SJSA1 (cell line): Measurements from ENCODE around the gene GPRC5D. TPM values are rescaled to one million over a fixed set of nuclear protein-coding genes. Genes with fewer than 3 reads are reported as not detected.

Experiments used
- DNase-seq, 2 experiments: peaks; one replicate each; pipeline ENCODE4 v3.0.0-alpha.2; 2015 to 2020; ENCODE audit warnings: low spot score in 2 of 2, low read depth in 1 of 2
- H3K27ac ChIP-seq: fragments of 250-450 bp; sonication (Bioruptor Pico); 2 replicates; pipeline ENCODE4 v1.5.1; 2020; ENCODE audit warnings: mild to moderate bottlenecking, moderate library complexity
- H3K27me3 ChIP-seq: fragments of 250-450 bp; sonication (Bioruptor Pico); replicated peaks from 2 replicates; pipeline ENCODE4 v1.5.1; 2020; ENCODE audit warnings: mild to moderate bottlenecking, moderate library complexity
- H3K36me3 ChIP-seq: fragments of 250-450 bp; sonication (Bioruptor Pico); 2 replicates; pipeline ENCODE4 v1.5.1; 2020; ENCODE audit warnings: mild to moderate bottlenecking
- H3K4me1 ChIP-seq: fragments of 250-450 bp; sonication (Bioruptor Pico); replicated peaks from 2 replicates; pipeline ENCODE4 v1.6.1; 2021; ENCODE audit warnings: mild to moderate bottlenecking
- H3K4me3 ChIP-seq: fragments of 250-450 bp; sonication (Bioruptor Pico); 2 replicates; pipeline ENCODE4 v1.5.1; 2020; ENCODE audit warnings: mild to moderate bottlenecking
- H3K9me3 ChIP-seq: fragments of 250-450 bp; sonication (Bioruptor Pico); replicated peaks from 2 replicates; pipeline ENCODE4 v1.5.1; 2020; ENCODE audit warnings: mild to moderate bottlenecking
- total RNA-seq: library from RNA; depleted of rRNA; stranded (reverse); fragments of >200 nt; shearing (Covaris generic); gene quantifications from 2 replicates; pipeline ENCODE4 v1.2.3, GENCODE V29; 2014

Gene GPRC5D
- total RNA-seq, 1 experiment from 2014 or later = not detected

GRCh38 chr12:12903642-12904609 is 48.0 kb downstream of the GPRC5D start:
- no peak for DNase-seq
- no peaks in the 10 kb centered on the region for H3K36me3 ChIP-seq

GRCh38 chr12:12902036-12902435 is 49.9 kb downstream of the GPRC5D start:
- no peak overlapping the region for H3K4me3 ChIP-seq
- peaks cover 41% of the 10 kb centered on the region for H3K4me1 ChIP-seq
- H3K36me3 ChIP-seq = no peaks in the 10 kb centered on the region
- H3K27me3 ChIP-seq = no peaks in the 10 kb centered on the region
- peak overlapping the region; percentile 56 for H3K27ac ChIP-seq
- no peaks in the 10 kb centered on the region for H3K9me3 ChIP-seq
- peak in 1 of 2 experiments; percentile 22 for DNase-seq

More at GRCh38 chr12:12903642-12904609, 48.0 kb downstream of the GPRC5D start:
- Histone ChIP-seq H3K27me3 (no peaks in the 10 kb centered on the region), H3K4me3 (no peak overlapping the region), H3K4me1 (peaks cover 37% of the 10 kb centered on the region), H3K9me3 (no peaks in the 10 kb centered on the region), H3K27ac (no peak overlapping the region)

- no peaks in the 10 kb centered on the region for H3K36me3 ChIP-seq
- peak; percentile 52 to 55 for DNase-seq
- no peak overlapping the region for H3K4me3 ChIP-seq
Measured at GRCh38 chr12:12901158-12901791, 50.7 kb downstream of the GPRC5D start.

GRCh38 chr12:12900786-12901157 is 51.2 kb downstream of the GPRC5D start:
- H3K4me3 ChIP-seq = no peak overlapping the region
- no peaks in the 10 kb centered on the region for H3K36me3 ChIP-seq
- peaks cover 50% of the 10 kb centered on the region for H3K4me1 ChIP-seq
- no peaks in the 10 kb centered on the region for H3K9me3 ChIP-seq
- no peaks in the 10 kb centered on the region for H3K27me3 ChIP-seq
- peak overlapping the region; percentile 48; the same call in 1 of the 2 replicates for H3K27ac ChIP-seq
- peak in 1 of 2 experiments; percentile 54 for DNase-seq

More at GRCh38 chr12:12901158-12901791, 50.7 kb downstream of the GPRC5D start:
- Histone ChIP-seq H3K27ac (no peak overlapping the region), H3K4me1 (peaks cover 46% of the 10 kb centered on the region), H3K9me3 (no peaks in the 10 kb centered on the region), H3K27me3 (no peaks in the 10 kb centered on the region)

- Histone ChIP-seq H3K27me3 (no peaks in the 10 kb centered on the region), H3K4me3 (no peak overlapping the region), H3K36me3 (no peaks in the 10 kb centered on the region), H3K9me3 (no peaks in the 10 kb centered on the region), H3K4me1 (peaks cover 50% of the 10 kb centered on the region), H3K27ac (peak overlapping the region; percentile 48)
- DNase-seq = peak; percentile 75 to 78
Measured at GRCh38 chr12:12899530-12900380, 52.2 kb downstream of the GPRC5D start.

GRCh38 chr12:12898911-12899511 is 53.0 kb downstream of the GPRC5D start:
- Histone ChIP-seq H3K27ac (peak overlapping the region; percentile 48), H3K27me3 (no peaks in the 10 kb centered on the region), H3K36me3 (no peaks in the 10 kb centered on the region), H3K4me1 (peaks cover 50% of the 10 kb centered on the region), H3K4me3 (no peak overlapping the region), H3K9me3 (no peaks in the 10 kb centered on the region)
- no peak for DNase-seq

- Histone ChIP-seq H3K27ac (no peak overlapping the region), H3K27me3 (no peaks in the 10 kb centered on the region), H3K36me3 (no peaks in the 10 kb centered on the region), H3K4me3 (no peak overlapping the region), H3K4me1 (peaks cover 50% of the 10 kb centered on the region), H3K9me3 (no peaks in the 10 kb centered on the region)
- DNase-seq = no peak
Measured at GRCh38 chr12:12898136-12898717, 53.7 kb downstream of the GPRC5D start.

GRCh38 chr12:12897302-12897701 is 54.7 kb downstream of the GPRC5D start:
- H3K27me3 ChIP-seq = no peaks in the 10 kb centered on the region
- H3K27ac ChIP-seq = no peak overlapping the region
- DNase-seq = no peak
- H3K36me3 ChIP-seq = no peaks in the 10 kb centered on the region
- H3K4me1 ChIP-seq = peaks cover 49% of the 10 kb centered on the region
- no peak overlapping the region for H3K4me3 ChIP-seq
- H3K9me3 ChIP-seq = no peaks in the 10 kb centered on the region

- no peaks in the 10 kb centered on the region for H3K27me3 ChIP-seq
- no peaks in the 10 kb centered on the region for H3K36me3 ChIP-seq
- no peak overlapping the region for H3K4me3 ChIP-seq
- peaks cover 47% of the 10 kb centered on the region for H3K4me1 ChIP-seq
- DNase-seq = peak in 1 of 2 experiments; percentile 31
- H3K9me3 ChIP-seq = no peaks in the 10 kb centered on the region
- peak overlapping the region; percentile 23; the same call in 1 of the 2 replicates for H3K27ac ChIP-seq
Measured at GRCh38 chr12:12896260-12896659, 55.7 kb downstream of the GPRC5D start.

- DNase-seq = no peak
- Histone ChIP-seq H3K27ac (no peak overlapping the region), H3K27me3 (no peaks in the 10 kb centered on the region), H3K4me3 (no peak overlapping the region), H3K9me3 (no peaks in the 10 kb centered on the region), H3K36me3 (no peaks in the 10 kb centered on the region), H3K4me1 (peaks cover 31% of the 10 kb centered on the region)
Measured at GRCh38 chr12:12893438-12893837, 58.5 kb downstream of the GPRC5D start.

GRCh38 chr12:12892681-12893141 is 59.3 kb downstream of the GPRC5D start:
- Histone ChIP-seq H3K4me1 (peaks cover 32% of the 10 kb centered on the region), H3K36me3 (no peaks in the 10 kb centered on the region), H3K9me3 (no peaks in the 10 kb centered on the region), H3K27me3 (no peaks in the 10 kb centered on the region), H3K27ac (no peak overlapping the region), H3K4me3 (no peak overlapping the region)
- DNase-seq = no peak

- no peak for DNase-seq
- Histone ChIP-seq H3K27me3 (no peaks in the 10 kb centered on the region), H3K4me1 (peaks cover 40% of the 10 kb centered on the region), H3K36me3 (no peaks in the 10 kb centered on the region), H3K4me3 (peak overlapping the region; percentile 44), H3K9me3 (no peaks in the 10 kb centered on the region), H3K27ac (peak overlapping the region; percentile 81)
Measured at GRCh38 chr12:12891881-12892355, 60.1 kb downstream of the GPRC5D start.
